Measurements from ENCODE around the gene L3MBTL4. TPM values are rescaled to one million over a fixed set of nuclear protein-coding genes. Genes with fewer than 3 reads are reported as not detected.

The L3MBTL4 gene
- total RNA-seq, 1 donor from 2014 or later = 16.2 TPM

- Histone ChIP-seq H3K27ac (no peak overlapping the region), H3K36me3 (no peaks in the 10 kb centered on the region), H3K4me3 (no peak overlapping the region), H3K27me3 (no peaks in the 10 kb centered on the region), H3K9me3 (no peaks in the 10 kb centered on the region), H3K4me1 (no peaks in the 10 kb centered on the region)
- ATAC-seq (no peak), DNase-seq (no peak)
- TF ChIP-seq CTCF (IDR thresholded peaks at IDR 0.05) = no peak
- intact Hi-C loops (cut with DNase I) = no loop called here
Observed at GRCh38 chr18:6248017-6248416, 166.7 kb downstream of the L3MBTL4 start.

GRCh38 chr18:6242004-6242403 lies 172.7 kb downstream of the L3MBTL4 start:
- H3K27me3 ChIP-seq = no peaks in the 10 kb centered on the region
- no peak overlapping the region for H3K27ac ChIP-seq
- no peaks in the 10 kb centered on the region for H3K4me1 ChIP-seq
- H3K36me3 ChIP-seq = peaks cover 3% of the 10 kb centered on the region
- DNase-seq (no peak), ATAC-seq (no peak)
- no peak overlapping the region for H3K4me3 ChIP-seq
- H3K9me3 ChIP-seq = no peaks in the 10 kb centered on the region
- no peak for TF ChIP-seq CTCF (IDR thresholded peaks at IDR 0.05)
- intact Hi-C loops (cut with DNase I) = no loop called here

- intact Hi-C loops (cut with DNase I) = no loop called here
- no peaks in the 10 kb centered on the region for H3K9me3 ChIP-seq
- TF ChIP-seq CTCF (IDR thresholded peaks at IDR 0.05) = no peak
Observed at GRCh38 chr18:6239716-6240115, 175.0 kb downstream of the L3MBTL4 start.

GRCh38 chr18:6236258-6236657 lies 178.5 kb downstream of the L3MBTL4 start:
- Histone ChIP-seq H3K4me1 (no peaks in the 10 kb centered on the region), H3K27ac (no peak overlapping the region), H3K27me3 (no peaks in the 10 kb centered on the region), H3K36me3 (no peaks in the 10 kb centered on the region), H3K4me3 (no peak overlapping the region), H3K9me3 (no peaks in the 10 kb centered on the region)
- ATAC-seq (no peak), DNase-seq (no peak)
- no peak for TF ChIP-seq CTCF (IDR thresholded peaks at IDR 0.05)
- intact Hi-C loops (cut with DNase I) = no loop called here

More at GRCh38 chr18:6239716-6240115, 175.0 kb downstream of the L3MBTL4 start:
- Histone ChIP-seq H3K27ac (no peak overlapping the region), H3K27me3 (no peaks in the 10 kb centered on the region), H3K36me3 (peaks cover 3% of the 10 kb centered on the region), H3K4me1 (no peaks in the 10 kb centered on the region), H3K4me3 (no peak overlapping the region)
- no peak for DNase-seq
- ATAC-seq = no peak

- no peaks in the 10 kb centered on the region for H3K36me3 ChIP-seq
- no peaks in the 10 kb centered on the region for H3K9me3 ChIP-seq
- intact Hi-C loops (cut with DNase I) = no loop called here
- H3K27ac ChIP-seq = no peak overlapping the region
- TF ChIP-seq CTCF (IDR thresholded peaks at IDR 0.05) = no peak
- DNase-seq (no peak), ATAC-seq (no peak)
- no peaks in the 10 kb centered on the region for H3K4me1 ChIP-seq
- no peak overlapping the region for H3K4me3 ChIP-seq
- no peaks in the 10 kb centered on the region for H3K27me3 ChIP-seq
Observed at GRCh38 chr18:6222271-6222670, 192.4 kb downstream of the L3MBTL4 start.

- ATAC-seq = peak; percentile 66
- intact Hi-C loops (cut with DNase I) = no loop called here
- Histone ChIP-seq H3K9me3 (no peaks in the 10 kb centered on the region), H3K27me3 (no peaks in the 10 kb centered on the region), H3K36me3 (no peaks in the 10 kb centered on the region), H3K4me1 (no peaks in the 10 kb centered on the region), H3K4me3 (no peak overlapping the region), H3K27ac (no peak overlapping the region)
- no peak for DNase-seq
- no peak for TF ChIP-seq CTCF (IDR thresholded peaks at IDR 0.05)
Observed at GRCh38 chr18:6221602-6222014, 193.1 kb downstream of the L3MBTL4 start.
